Neuronal stem cell (in vitro differentiated cells): ENCODE data around the gene NUP54.
A peak's percentile ranks its signal among the peaks of the same experiment; 100 is the strongest.

Source experiments
- DNase-seq: peaks from one replicate; pipeline ENCODE4 v3.0.0-alpha.2; 2013; ENCODE audit warnings: low spot score
- H2AFZ ChIP-seq: one replicate; pipeline ENCODE4 v1.6.1; 2013; ENCODE audit warnings: mild to moderate bottlenecking, low read length, inconsistent platforms
- H2AK5ac ChIP-seq: 2 replicates; pipeline ENCODE4 v1.6.1; 2013; ENCODE audit warnings: low read depth, mild to moderate bottlenecking, inconsistent platforms, low read length, moderate library complexity, mixed read lengths
- H2BK120ac ChIP-seq: 2 replicates; pipeline ENCODE4 v1.6.1; 2013; ENCODE audit warnings: low read depth, mild to moderate bottlenecking, inconsistent platforms, low read length, moderate library complexity, mixed read lengths
- H2BK12ac ChIP-seq: one replicate; pipeline ENCODE4 v1.6.1; 2013; ENCODE audit warnings: low read length, inconsistent platforms
- H2BK15ac ChIP-seq: 2 replicates; pipeline ENCODE4 v1.6.1; 2013; ENCODE audit warnings: mild to moderate bottlenecking, low read length, inconsistent platforms, mixed read lengths
- H2BK5ac ChIP-seq: one replicate; pipeline ENCODE4 v1.6.1; 2013; ENCODE audit warnings: inconsistent platforms, mild to moderate bottlenecking, low read length, moderate library complexity
- H3K14ac ChIP-seq: one replicate; pipeline ENCODE4 v1.6.1; 2013; ENCODE audit warnings: low read length, inconsistent platforms
- H3K18ac ChIP-seq: 2 replicates; pipeline ENCODE4 v1.6.1; 2013; ENCODE audit warnings: low read length, inconsistent platforms
- H3K23ac ChIP-seq: 2 replicates; pipeline ENCODE4 v1.6.1; 2013; ENCODE audit warnings: low read depth, mild to moderate bottlenecking, mixed read lengths, low read length, inconsistent platforms; ENCODE audit not compliant: poor library complexity
- H3K27ac ChIP-seq: replicated peaks from 3 replicates; pipeline ENCODE4 v1.5.1; 2013; ENCODE audit warnings: low read length, inconsistent platforms
- H3K27me3 ChIP-seq, 3 experiments: 2 replicates each; pipeline ENCODE4 v1.6.1; 2013; ENCODE audit warnings: low read length in 3 of 3, mild to moderate bottlenecking in 2 of 3, inconsistent platforms in 1 of 3, low read depth in 1 of 3, mixed read lengths in 1 of 3, moderate library complexity in 1 of 3; ENCODE audit not compliant: control insufficient read depth in 3 of 3, insufficient read depth in 3 of 3
- H3K36me3 ChIP-seq, 2 donors: replicated peaks in 1 of 2; 2 replicates each; pipeline ENCODE4 v1.6.1; 2013; ENCODE audit warnings: low read length in 2 of 2; ENCODE audit not compliant: control insufficient read depth in 2 of 2, insufficient read depth in 2 of 2
- H3K4ac ChIP-seq: 2 replicates; pipeline ENCODE4 v1.6.1; 2013; ENCODE audit warnings: inconsistent platforms, mild to moderate bottlenecking, low read length, moderate library complexity
- H3K4me1 ChIP-seq, 2 donors: 1 replicate in 1 of 2; 2 replicates in 1 of 2; pipeline ENCODE4 v1.6.1; 2013; ENCODE audit warnings: low read length in 2 of 2, low read depth in 1 of 2; ENCODE audit not compliant: control insufficient read depth in 2 of 2, insufficient read depth in 1 of 2
- H3K4me2 ChIP-seq: one replicate; pipeline ENCODE4 v1.6.1; 2013; ENCODE audit warnings: mild to moderate bottlenecking, low read length, inconsistent platforms; ENCODE audit not compliant: insufficient read depth, poor library complexity, severe bottlenecking
- H3K4me3 ChIP-seq, 2 donors: 2 replicates each; pipeline ENCODE4 v1.5.1; 2013; ENCODE audit warnings: low read length in 2 of 2, mild to moderate bottlenecking in 2 of 2, inconsistent platforms in 1 of 2, moderate library complexity in 1 of 2
- H3K79me1 ChIP-seq: one replicate; pipeline ENCODE4 v1.6.1; 2013; ENCODE audit warnings: low read depth, mild to moderate bottlenecking, inconsistent platforms, low read length, moderate library complexity
- H3K9ac ChIP-seq: one replicate; pipeline ENCODE4 v1.6.1; 2013; ENCODE audit warnings: mild to moderate bottlenecking, low read depth, low read length, inconsistent platforms; ENCODE audit not compliant: poor library complexity
- H3K9me3 ChIP-seq, 2 donors: replicated peaks in 1 of 2; 2 replicates each; pipeline versions ENCODE3 to v1.6.1; 2013; ENCODE audit warnings: low read length in 2 of 2, mild to moderate bottlenecking in 2 of 2, inconsistent platforms in 1 of 2, low read depth in 1 of 2, mixed read lengths in 1 of 2, moderate library complexity in 1 of 2; ENCODE audit not compliant: control insufficient read depth in 2 of 2, insufficient read depth in 1 of 2
- H4K8ac ChIP-seq: one replicate; pipeline ENCODE4 v1.6.1; 2013; ENCODE audit warnings: low read depth, mild to moderate bottlenecking, inconsistent platforms, low read length, moderate library complexity
- H4K91ac ChIP-seq: one replicate; pipeline ENCODE4 v1.6.1; 2013; ENCODE audit warnings: low read length, low read depth, mild to moderate bottlenecking, inconsistent platforms; ENCODE audit not compliant: poor library complexity
- WGBS, 2 donors: extraction: QIAGEN DNeasy Blood & Tissue Kit; methylation state at CpG; one replicate each; pipeline ENCODE4 v1.1.7; 2013; ENCODE audit warnings: missing lambda C conversion rate in 2 of 2, mixed read lengths in 1 of 2; ENCODE audit not compliant: insufficient read length in 2 of 2, insufficient replicate concordance in 1 of 2; ENCODE audit errors: extremely low coverage in 2 of 2; 5-methylcytosine and 5-hydroxymethylcytosine counted together

NUP54 gene

DNA sequence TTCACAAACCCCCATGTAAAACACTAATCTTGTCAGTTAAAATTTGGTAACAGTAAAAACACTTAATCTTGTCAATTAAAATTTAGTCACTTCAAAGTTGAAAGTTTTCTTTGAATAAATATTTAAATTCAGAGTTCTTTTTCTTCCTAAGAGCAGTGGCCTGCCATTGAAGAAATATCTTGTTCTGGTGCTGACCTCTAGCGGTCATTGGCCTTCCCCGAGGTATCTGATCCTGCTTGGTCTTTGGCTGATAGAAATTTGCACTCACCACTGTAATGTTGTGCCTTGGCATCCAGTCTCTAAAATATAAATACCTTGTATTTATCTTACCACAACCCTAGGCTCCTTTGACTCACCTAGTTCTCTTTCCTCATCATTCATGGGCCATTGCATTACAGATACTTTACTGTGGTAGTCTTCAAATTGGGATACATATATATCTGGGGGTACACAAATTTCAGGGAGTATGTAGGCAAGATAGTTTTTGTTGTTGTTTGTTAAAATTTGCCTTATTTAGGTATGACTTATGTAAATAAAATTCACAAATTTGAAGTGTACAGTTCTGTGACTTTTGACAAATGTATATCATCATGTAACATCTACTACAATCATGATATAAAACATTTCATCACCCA is 80.4 kb downstream of the NUP54 start:
- Histone ChIP-seq H3K9ac (no peak overlapping the region), H3K79me1 (no peaks in the 10 kb centered on the region), H2AFZ (no peak overlapping the region), H3K27ac (no peak overlapping the region), H3K18ac (no peak overlapping the region), H3K23ac (no peak overlapping the region), H2AK5ac (no peak overlapping the region), H4K8ac (no peak overlapping the region), H3K36me3 (no peaks in the 10 kb centered on the region), H3K4ac (no peak overlapping the region), H3K4me2 (no peak overlapping the region), H3K14ac (no peak overlapping the region), H2BK15ac (no peak overlapping the region), H2BK12ac (no peak overlapping the region), H2BK120ac (no peak overlapping the region), H3K9me3 (no peaks in the 10 kb centered on the region), H3K4me1 (no peaks in the 10 kb centered on the region), H3K27me3 (no peaks in the 10 kb centered on the region), H4K91ac (no peak overlapping the region), H3K4me3 (no peak overlapping the region), H2BK5ac (no peak overlapping the region)
- peak; percentile 42 for DNase-seq
- WGBS, 2 donors: no CpG with 5 or more reads among the region's 2 CpGs

DNA sequence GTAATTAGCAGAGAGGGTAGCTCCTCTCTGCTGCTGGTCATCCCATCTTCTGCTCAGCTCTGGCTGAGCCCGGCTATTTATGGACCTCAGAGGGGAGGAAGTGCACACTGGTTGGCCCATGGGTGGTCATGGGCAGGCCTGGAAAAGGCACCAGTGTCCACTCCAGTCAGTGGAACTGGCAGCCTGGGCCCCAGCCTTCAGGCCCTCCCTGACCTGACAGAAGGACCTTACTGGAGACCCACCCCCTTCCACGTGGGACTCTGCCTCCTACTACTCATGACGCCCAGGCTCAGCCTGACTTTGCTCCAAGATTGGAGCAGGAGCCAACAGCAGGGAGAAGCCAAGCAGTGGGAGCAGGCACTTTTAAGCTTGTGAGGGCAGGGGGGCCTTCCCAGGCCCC is 81.7 kb downstream of the NUP54 start:
- no peak overlapping the region for H4K91ac ChIP-seq
- no peak overlapping the region for H3K9ac ChIP-seq
- peak overlapping the region; percentile 46 for H2BK5ac ChIP-seq
- no peaks in the 10 kb centered on the region for H3K4me1 ChIP-seq
- no CpG with 5 or more reads among the region's 3 CpGs for WGBS, 2 donors
- no peak overlapping the region for H3K4me2 ChIP-seq
- no peak overlapping the region for H4K8ac ChIP-seq
- H3K4ac ChIP-seq: no peak overlapping the region
- H3K36me3 ChIP-seq: no peaks in the 10 kb centered on the region
- no peak overlapping the region for H3K27ac ChIP-seq
- H3K79me1 ChIP-seq: no peaks in the 10 kb centered on the region
- no peak overlapping the region for H3K14ac ChIP-seq
- no peak overlapping the region for H2BK15ac ChIP-seq
- no peak for DNase-seq
- H3K9me3 ChIP-seq: no peaks in the 10 kb centered on the region
- H3K18ac ChIP-seq: no peak overlapping the region
- no peak overlapping the region for H3K23ac ChIP-seq
- H2AK5ac ChIP-seq: no peak overlapping the region
- no peak overlapping the region for H2BK120ac ChIP-seq
- no peak overlapping the region for H3K4me3 ChIP-seq
- no peak overlapping the region for H2AFZ ChIP-seq
- H3K27me3 ChIP-seq: no peaks in the 10 kb centered on the region
- no peak overlapping the region for H2BK12ac ChIP-seq
